ENCODE results near the gene COL5A1.

Gene COL5A1

GRCh38 chr9:134626069-134626423 lies 15.6 kb upstream of the COL5A1 start:
- no peak for DNase-seq (ENCODE audit: low read depth)

GRCh38 chr9:134626571-134627416 lies 14.8 kb upstream of the COL5A1 start:
- peak; percentile 62 for DNase-seq (ENCODE audit: low read depth)

- DNase-seq (ENCODE audit: low read depth) = no peak
Measured at GRCh38 chr9:134627417-134628353, 13.9 kb upstream of the COL5A1 start.

- DNase-seq (ENCODE audit: low read depth) = no peak
Measured at GRCh38 chr9:134628354-134628736, 13.3 kb upstream of the COL5A1 start.

GRCh38 chr9:134629061-134629585 lies 12.5 kb upstream of the COL5A1 start:
- DNase-seq (ENCODE audit: low read depth) = no peak

GRCh38 chr9:134629586-134630392 lies 11.8 kb upstream of the COL5A1 start:
- DNase-seq (ENCODE audit: low read depth) = no peak

- no peak for DNase-seq (ENCODE audit: low read depth)
Measured at GRCh38 chr9:134630393-134630790, 11.2 kb upstream of the COL5A1 start.

- no peak for DNase-seq (ENCODE audit: low read depth)
Measured at GRCh38 chr9:134630861-134631260, 10.7 kb upstream of the COL5A1 start.

- no peak for DNase-seq (ENCODE audit: low read depth)
Measured at GRCh38 chr9:134631881-134632280, 9.7 kb upstream of the COL5A1 start.

GRCh38 chr9:134632329-134632728 lies 9.3 kb upstream of the COL5A1 start:
- no peak for DNase-seq (ENCODE audit: low read depth)

- DNase-seq (ENCODE audit: low read depth) = no peak
Measured at GRCh38 chr9:134633362-134634142, 8.1 kb upstream of the COL5A1 start.

GRCh38 chr9:134634176-134634575 lies 7.4 kb upstream of the COL5A1 start:
- DNase-seq (ENCODE audit: low read depth) = no peak

GRCh38 chr9:134634667-134635230 lies 6.9 kb upstream of the COL5A1 start:
- DNase-seq (ENCODE audit: low read depth) = no peak

- DNase-seq (ENCODE audit: low read depth) = no peak
Measured at GRCh38 chr9:134635351-134636148, 6.1 kb upstream of the COL5A1 start.

GRCh38 chr9:134636149-134636507 lies 5.5 kb upstream of the COL5A1 start:
- no peak for DNase-seq (ENCODE audit: low read depth)

- DNase-seq (ENCODE audit: low read depth) = peak; percentile 75
Measured at GRCh38 chr9:134637241-134637640, 4.4 kb upstream of the COL5A1 start.

GRCh38 chr9:134637696-134638501 lies 3.7 kb upstream of the COL5A1 start:
- DNase-seq (ENCODE audit: low read depth) = no peak

GRCh38 chr9:134638502-134639090 lies 3.0 kb upstream of the COL5A1 start:
- no peak for DNase-seq (ENCODE audit: low read depth)

GRCh38 chr9:134639994-134640393 lies 1.6 kb upstream of the COL5A1 start:
- DNase-seq (ENCODE audit: low read depth) = no peak

All from amniotic epithelial cell (primary cell).